Measurements from ENCODE around the gene GREM1. TPM values are rescaled to one million over a fixed set of nuclear protein-coding genes. Genes with fewer than 3 reads are reported as not detected.

GREM1 gene
- total and polyA plus RNA-seq, 2 experiments from 2014 or later = 0.27 to 1.0 TPM

GRCh38 chr15:32675466-32675865 is 42.3 kb upstream of the GREM1 start:
- H3K27me3 ChIP-seq (ENCODE audit: insufficient read depth) = no peaks in the 10 kb centered on the region
- DNase-seq (ENCODE audit: low spot score) (no peak), ATAC-seq (no peak)
- Mint-ChIP-seq H3K36me3 (ENCODE audit: low read depth) (peaks cover 2% of the 10 kb centered on the region; the same call in 2 of the 3 replicates), H3K27me3 (ENCODE audit: insufficient read depth, low read depth, poor library complexity) (peaks cover 8% of the 10 kb centered on the region), H3K4me1 (peaks cover 21% of the 10 kb centered on the region), H3K27ac (no peak overlapping the region), H3K4me3 (no peak overlapping the region), H3K9me3 (no peaks in the 10 kb centered on the region)
- peaks cover 15% of the 10 kb centered on the region for H3K4me1 ChIP-seq (ENCODE audit: insufficient read depth)
- no peak overlapping the region for H3K4me3 ChIP-seq
- no peaks in the 10 kb centered on the region for H3K9me2 ChIP-seq (ENCODE audit: insufficient read depth)
- H3K79me2 ChIP-seq (replicated peaks; ENCODE audit: insufficient read depth) = no peaks in the 10 kb centered on the region
- no peaks in the 10 kb centered on the region for H3F3A ChIP-seq (replicated peaks; ENCODE audit: low read depth)
- no peaks in the 10 kb centered on the region; the same call in 1 of the 2 replicates for H4K20me1 ChIP-seq (replicated peaks; ENCODE audit: insufficient read depth)
- H3K4me2 ChIP-seq = no peak overlapping the region
- H2AFZ ChIP-seq = no peak overlapping the region
- H3K27ac ChIP-seq (ENCODE audit: low read depth) = no peak overlapping the region
- TF ChIP-seq, protein P1, sequence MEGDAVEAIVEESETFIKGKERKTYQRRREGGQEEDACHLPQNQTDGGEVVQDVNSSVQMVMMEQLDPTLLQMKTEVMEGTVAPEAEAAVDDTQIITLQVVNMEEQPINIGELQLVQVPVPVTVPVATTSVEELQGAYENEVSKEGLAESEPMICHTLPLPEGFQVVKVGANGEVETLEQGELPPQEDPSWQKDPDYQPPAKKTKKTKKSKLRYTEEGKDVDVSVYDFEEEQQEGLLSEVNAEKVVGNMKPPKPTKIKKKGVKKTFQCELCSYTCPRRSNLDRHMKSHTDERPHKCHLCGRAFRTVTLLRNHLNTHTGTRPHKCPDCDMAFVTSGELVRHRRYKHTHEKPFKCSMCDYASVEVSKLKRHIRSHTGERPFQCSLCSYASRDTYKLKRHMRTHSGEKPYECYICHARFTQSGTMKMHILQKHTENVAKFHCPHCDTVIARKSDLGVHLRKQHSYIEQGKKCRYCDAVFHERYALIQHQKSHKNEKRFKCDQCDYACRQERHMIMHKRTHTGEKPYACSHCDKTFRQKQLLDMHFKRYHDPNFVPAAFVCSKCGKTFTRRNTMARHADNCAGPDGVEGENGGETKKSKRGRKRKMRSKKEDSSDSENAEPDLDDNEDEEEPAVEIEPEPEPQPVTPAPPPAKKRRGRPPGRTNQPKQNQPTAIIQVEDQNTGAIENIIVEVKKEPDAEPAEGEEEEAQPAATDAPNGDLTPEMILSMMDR (conservative IDR thresholded peaks at IDR 0.05; ENCODE audit: low read depth in 2 of 2) = no peak
- TF ChIP-seq NANOG (IDR thresholded peaks at IDR 0.05; ENCODE audit: borderline replicate concordance) (no peak), CREB1 (CRISPR knock-in tag; IDR thresholded peaks at IDR 0.05; ENCODE audit: low read depth) (no peak), STAT1 (IDR thresholded peaks at IDR 0.05; ENCODE audit: unreplicated experiment) (no peak), JUNB (IDR thresholded peaks at IDR 0.05; ENCODE audit: unreplicated experiment) (no peak), EZH2 (IDR thresholded peaks at IDR 0.05; ENCODE audit: low read depth, unreplicated experiment) (no peak), ZNF114 (CRISPR knock-in tag; IDR thresholded peaks at IDR 0.05) (no peak), ZNF331 (CRISPR knock-in tag; IDR thresholded peaks at IDR 0.05; ENCODE audit: low read depth) (no peak)
- TF ChIP-seq, protein P2, sequence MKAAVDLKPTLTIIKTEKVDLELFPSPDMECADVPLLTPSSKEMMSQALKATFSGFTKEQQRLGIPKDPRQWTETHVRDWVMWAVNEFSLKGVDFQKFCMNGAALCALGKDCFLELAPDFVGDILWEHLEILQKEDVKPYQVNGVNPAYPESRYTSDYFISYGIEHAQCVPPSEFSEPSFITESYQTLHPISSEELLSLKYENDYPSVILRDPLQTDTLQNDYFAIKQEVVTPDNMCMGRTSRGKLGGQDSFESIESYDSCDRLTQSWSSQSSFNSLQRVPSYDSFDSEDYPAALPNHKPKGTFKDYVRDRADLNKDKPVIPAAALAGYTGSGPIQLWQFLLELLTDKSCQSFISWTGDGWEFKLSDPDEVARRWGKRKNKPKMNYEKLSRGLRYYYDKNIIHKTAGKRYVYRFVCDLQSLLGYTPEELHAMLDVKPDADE (IDR thresholded peaks at IDR 0.05) = no peak
- no peaks in the 10 kb centered on the region for H3K36me3 ChIP-seq (ENCODE audit: insufficient read depth)

GRCh38 chr15:32676169-32676568 is 41.6 kb upstream of the GREM1 start:
- Histone ChIP-seq H3K4me1 (ENCODE audit: insufficient read depth) (peaks cover 12% of the 10 kb centered on the region), H3K4me2 (no peak overlapping the region), H3K27ac (ENCODE audit: low read depth) (no peak overlapping the region), H3K9me2 (ENCODE audit: insufficient read depth) (no peaks in the 10 kb centered on the region), H4K20me1 (replicated peaks; ENCODE audit: insufficient read depth) (no peaks in the 10 kb centered on the region), H3K36me3 (ENCODE audit: insufficient read depth) (no peaks in the 10 kb centered on the region), H2AFZ (no peak overlapping the region), H3K27me3 (ENCODE audit: insufficient read depth) (no peaks in the 10 kb centered on the region), H3K4me3 (no peak overlapping the region), H3F3A (replicated peaks; ENCODE audit: low read depth) (no peaks in the 10 kb centered on the region), H3K79me2 (replicated peaks; ENCODE audit: insufficient read depth) (no peaks in the 10 kb centered on the region)
- Mint-ChIP-seq H3K4me3 (no peak overlapping the region), H3K36me3 (ENCODE audit: low read depth) (peaks cover 3% of the 10 kb centered on the region; the same call in 2 of the 3 replicates), H3K27me3 (ENCODE audit: insufficient read depth, low read depth, poor library complexity) (peaks cover 8% of the 10 kb centered on the region), H3K9me3 (no peaks in the 10 kb centered on the region), H3K4me1 (peaks cover 17% of the 10 kb centered on the region), H3K27ac (no peak overlapping the region)
- DNase-seq (ENCODE audit: low spot score) (no peak), ATAC-seq (no peak)
- TF ChIP-seq POLR2AphosphoS5 (IDR thresholded peaks at IDR 0.05; ENCODE audit: low read depth) = no peak
- no peak for TF ChIP-seq ZNF331 (CRISPR knock-in tag; IDR thresholded peaks at IDR 0.05; ENCODE audit: low read depth)
- TF ChIP-seq, protein P1 (conservative IDR thresholded peaks at IDR 0.05; ENCODE audit: low read depth in 2 of 2) = no peak
- TF ChIP-seq, protein P3, sequence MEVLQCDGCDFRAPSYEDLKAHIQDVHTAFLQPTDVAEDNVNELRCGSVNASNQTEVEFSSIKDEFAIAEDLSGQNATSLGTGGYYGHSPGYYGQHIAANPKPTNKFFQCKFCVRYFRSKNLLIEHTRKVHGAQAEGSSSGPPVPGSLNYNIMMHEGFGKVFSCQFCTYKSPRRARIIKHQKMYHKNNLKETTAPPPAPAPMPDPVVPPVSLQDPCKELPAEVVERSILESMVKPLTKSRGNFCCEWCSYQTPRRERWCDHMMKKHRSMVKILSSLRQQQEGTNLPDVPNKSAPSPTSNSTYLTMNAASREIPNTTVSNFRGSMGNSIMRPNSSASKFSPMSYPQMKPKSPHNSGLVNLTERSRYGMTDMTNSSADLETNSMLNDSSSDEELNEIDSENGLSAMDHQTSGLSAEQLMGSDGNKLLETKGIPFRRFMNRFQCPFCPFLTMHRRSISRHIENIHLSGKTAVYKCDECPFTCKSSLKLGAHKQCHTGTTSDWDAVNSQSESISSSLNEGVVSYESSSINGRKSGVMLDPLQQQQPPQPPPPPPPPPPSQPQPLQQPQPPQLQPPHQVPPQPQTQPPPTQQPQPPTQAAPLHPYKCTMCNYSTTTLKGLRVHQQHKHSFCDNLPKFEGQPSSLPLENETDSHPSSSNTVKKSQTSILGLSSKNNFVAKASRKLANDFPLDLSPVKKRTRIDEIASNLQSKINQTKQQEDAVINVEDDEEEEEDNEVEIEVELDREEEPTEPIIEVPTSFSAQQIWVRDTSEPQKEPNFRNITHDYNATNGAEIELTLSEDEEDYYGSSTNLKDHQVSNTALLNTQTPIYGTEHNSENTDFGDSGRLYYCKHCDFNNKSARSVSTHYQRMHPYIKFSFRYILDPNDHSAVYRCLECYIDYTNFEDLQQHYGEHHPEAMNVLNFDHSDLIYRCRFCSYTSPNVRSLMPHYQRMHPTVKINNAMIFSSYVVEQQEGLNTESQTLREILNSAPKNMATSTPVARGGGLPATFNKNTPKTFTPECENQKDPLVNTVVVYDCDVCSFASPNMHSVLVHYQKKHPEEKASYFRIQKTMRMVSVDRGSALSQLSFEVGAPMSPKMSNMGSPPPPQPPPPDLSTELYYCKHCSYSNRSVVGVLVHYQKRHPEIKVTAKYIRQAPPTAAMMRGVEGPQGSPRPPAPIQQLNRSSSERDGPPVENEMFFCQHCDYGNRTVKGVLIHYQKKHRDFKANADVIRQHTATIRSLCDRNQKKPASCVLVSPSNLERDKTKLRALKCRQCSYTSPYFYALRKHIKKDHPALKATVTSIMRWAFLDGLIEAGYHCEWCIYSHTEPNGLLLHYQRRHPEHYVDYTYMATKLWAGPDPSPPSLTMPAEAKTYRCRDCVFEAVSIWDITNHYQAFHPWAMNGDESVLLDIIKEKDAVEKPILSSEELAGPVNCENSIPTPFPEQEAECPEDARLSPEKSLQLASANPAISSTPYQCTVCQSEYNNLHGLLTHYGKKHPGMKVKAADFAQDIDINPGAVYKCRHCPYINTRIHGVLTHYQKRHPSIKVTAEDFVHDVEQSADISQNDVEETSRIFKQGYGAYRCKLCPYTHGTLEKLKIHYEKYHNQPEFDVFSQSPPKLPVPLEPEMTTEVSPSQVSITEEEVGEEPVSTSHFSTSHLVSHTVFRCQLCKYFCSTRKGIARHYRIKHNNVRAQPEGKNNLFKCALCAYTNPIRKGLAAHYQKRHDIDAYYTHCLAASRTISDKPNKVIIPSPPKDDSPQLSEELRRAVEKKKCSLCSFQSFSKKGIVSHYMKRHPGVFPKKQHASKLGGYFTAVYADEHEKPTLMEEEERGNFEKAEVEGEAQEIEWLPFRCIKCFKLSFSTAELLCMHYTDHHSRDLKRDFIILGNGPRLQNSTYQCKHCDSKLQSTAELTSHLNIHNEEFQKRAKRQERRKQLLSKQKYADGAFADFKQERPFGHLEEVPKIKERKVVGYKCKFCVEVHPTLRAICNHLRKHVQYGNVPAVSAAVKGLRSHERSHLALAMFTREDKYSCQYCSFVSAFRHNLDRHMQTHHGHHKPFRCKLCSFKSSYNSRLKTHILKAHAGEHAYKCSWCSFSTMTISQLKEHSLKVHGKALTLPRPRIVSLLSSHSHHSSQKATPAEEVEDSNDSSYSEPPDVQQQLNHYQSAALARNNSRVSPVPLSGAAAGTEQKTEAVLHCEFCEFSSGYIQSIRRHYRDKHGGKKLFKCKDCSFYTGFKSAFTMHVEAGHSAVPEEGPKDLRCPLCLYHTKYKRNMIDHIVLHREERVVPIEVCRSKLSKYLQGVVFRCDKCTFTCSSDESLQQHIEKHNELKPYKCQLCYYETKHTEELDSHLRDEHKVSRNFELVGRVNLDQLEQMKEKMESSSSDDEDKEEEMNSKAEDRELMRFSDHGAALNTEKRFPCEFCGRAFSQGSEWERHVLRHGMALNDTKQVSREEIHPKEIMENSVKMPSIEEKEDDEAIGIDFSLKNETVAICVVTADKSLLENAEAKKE (CRISPR knock-in tag; IDR thresholded peaks at IDR 0.05) = no peak
- no peak for TF ChIP-seq CREB1 (CRISPR knock-in tag; IDR thresholded peaks at IDR 0.05; ENCODE audit: low read depth)
- TF ChIP-seq EZH2 (IDR thresholded peaks at IDR 0.05; ENCODE audit: low read depth, unreplicated experiment) = no peak

Measured in GM23338 (cell line).